K562 (cell line): Measurements from ENCODE around the gene RNF207. TPM values are rescaled to one million over a fixed set of nuclear protein-coding genes. Genes with fewer than 3 reads are reported as not detected.
A peak's percentile ranks its signal among the peaks of the same experiment; 100 is the strongest.

ENCODE experiments used
- BMI1 ChIP-seq: fragments of 150-350 bp; IDR thresholded peaks from 2 replicates; pipeline ENCODE4 v1.6.1; 2014; ENCODE audit warnings: low read length
- EHMT2 ChIP-seq: fragments of 450-650 bp; IDR thresholded peaks from 2 replicates; pipeline ENCODE4 v1.6.1; 2018; ENCODE audit warnings: antibody characterized with exemption
- FOXJ3 ChIP-seq: sonication (generic); formaldehyde crosslinking; IDR thresholded peaks from 2 replicates; pipeline ENCODE4 v1.4.0; 2020; ENCODE audit warnings: mild to moderate bottlenecking, missing genetic modification reagents
- HMGN3 ChIP-seq: IDR thresholded peaks from 2 replicates; pipeline ENCODE4 v1.6.1; 2011; ENCODE audit warnings: borderline replicate concordance, low read depth, mild to moderate bottlenecking, mixed read lengths, low read length; ENCODE audit not compliant: insufficient read length; ENCODE audit errors: extremely low read depth
- NFATC3 ChIP-seq: fragments of 450-650 bp; IDR thresholded peaks from 2 replicates; pipeline ENCODE4 v1.6.1; 2017; ENCODE audit warnings: mild to moderate bottlenecking
- NR2F6 ChIP-seq: fragments of 450-650 bp; formaldehyde crosslinking; IDR thresholded peaks from 2 replicates; pipeline ENCODE4 v1.4.0; 2020; ENCODE audit warnings: mild to moderate bottlenecking
- POLR2AphosphoS2 ChIP-seq: IDR thresholded peaks from 2 replicates; pipeline ENCODE4 v1.6.1; 2012; ENCODE audit warnings: low read length, improper control_type of control experiment
- PTBP1 ChIP-seq: fragments of 200-400 bp; formaldehyde crosslinking; IDR thresholded peaks from 2 replicates; pipeline ENCODE4 v1.6.1; 2017; ENCODE audit warnings: low read depth, low read length
- RAD21 ChIP-seq, 2 experiments: fragments of 250-450 bp in 1 of 2; fragments of 450-650 bp in 1 of 2; sonication (Bioruptor Pico) in 1 of 2; formaldehyde crosslinking in 1 of 2; IDR thresholded peaks in 1 of 2; conservative IDR thresholded peaks in 1 of 2; 2 replicates each; pipeline versions ENCODE4 v1.4.0 to v1.8.0; 2020 to 2022; ENCODE audit warnings: mild to moderate bottlenecking in 2 of 2, moderate library complexity in 1 of 2
- RB1 ChIP-seq: fragments of 450-650 bp; IDR thresholded peaks from 2 replicates; pipeline ENCODE4 v1.6.1; 2017; ENCODE audit warnings: low read depth, mild to moderate bottlenecking
- SAFB ChIP-seq: fragments of 200-400 bp; formaldehyde crosslinking; IDR thresholded peaks from 2 replicates; pipeline ENCODE4 v1.6.1; 2017; ENCODE audit warnings: low read depth, low read length, borderline replicate concordance
- TAL1 ChIP-seq: fragments of 450-650 bp; IDR thresholded peaks from 2 replicates; pipeline ENCODE4 v1.6.1; 2016; ENCODE audit warnings: mild to moderate bottlenecking
- TARDBP ChIP-seq: fragments of 450-650 bp; IDR thresholded peaks from 2 replicates; pipeline ENCODE4 v1.6.1; 2016
- TCF3 ChIP-seq: sonication (generic); formaldehyde crosslinking; IDR thresholded peaks from 2 replicates; pipeline ENCODE4 v1.4.0; 2020; ENCODE audit warnings: mild to moderate bottlenecking, missing genetic modification reagents
- YY1 ChIP-seq, 3 experiments: IDR thresholded peaks; 2 replicates each; pipeline ENCODE4 v1.6.1; 2011; ENCODE audit warnings: low read length in 2 of 3, mild to moderate bottlenecking in 2 of 3, moderate library complexity in 2 of 3, borderline replicate concordance in 1 of 3, control low read depth in 1 of 3, low read depth in 1 of 3; ENCODE audit not compliant: insufficient read depth in 3 of 3, insufficient replicate concordance in 2 of 3, control insufficient read depth in 1 of 3, insufficient read length in 1 of 3; ENCODE audit errors: extremely low read depth in 1 of 3
- polyA plus RNA-seq, 8 experiments: library from polyadenylated mRNA; depleted of rRNA in 4 of 8; stranded (reverse) in 5 of 8; unstranded in 3 of 8; fragments of >200 nt; fragmentation: Nextera tagmentation in 2 of 8; fragmentation: Illumina TruSeq in 1 of 8; extraction: Ambion mirVana in 2 of 8; extraction: Trizol in 1 of 8; gene quantifications; 2 replicates each; pipeline versions ENCODE4 v1.2.1 to v1.2.3, GENCODE V29; 2011 to 2014; ENCODE audit warnings: inconsistent platforms in 1 of 8, missing spikeins in 1 of 8
- total RNA-seq, 7 experiments: library from RNA; depleted of rRNA in 6 of 7; stranded (reverse); fragments of >200 nt in 6 of 7; fragmentation: Illumina TruSeq in 2 of 7; extraction: Trizol in 2 of 7; gene quantifications; 2 replicates each; pipeline versions ENCODE4 v1.2.1 to v1.2.3, GENCODE V29; 2011 to 2021; ENCODE audit warnings: low replicate concordance in 1 of 7
- TF ChIP-seq, protein P1 (sequence below): fragments of 450-650 bp; IDR thresholded peaks from 2 replicates; pipeline ENCODE4 v1.6.1; 2016; ENCODE audit warnings: borderline replicate concordance
- TF ChIP-seq, protein P2 (sequence below), 3 experiments: IDR thresholded peaks in 2 of 3; conservative IDR thresholded peaks in 1 of 3; 2 replicates each; pipeline ENCODE4 v1.5.1; 2011 to 2012; ENCODE audit warnings: low read length in 3 of 3, mild to moderate bottlenecking in 3 of 3, control low read depth in 2 of 3, improper control_type of control experiment in 1 of 3, inconsistent platforms in 1 of 3, low read depth in 1 of 3, mixed read lengths in 1 of 3, moderate library complexity in 1 of 3; ENCODE audit not compliant: insufficient read depth in 2 of 3

Gene RNF207
- total and polyA plus RNA-seq, 9 of the 15 experiments (the other 6 are each of a cell fraction or from before 2014, with no cell fraction given), result 2.7 to 30.6 (median 12.9) TPM

DNA sequence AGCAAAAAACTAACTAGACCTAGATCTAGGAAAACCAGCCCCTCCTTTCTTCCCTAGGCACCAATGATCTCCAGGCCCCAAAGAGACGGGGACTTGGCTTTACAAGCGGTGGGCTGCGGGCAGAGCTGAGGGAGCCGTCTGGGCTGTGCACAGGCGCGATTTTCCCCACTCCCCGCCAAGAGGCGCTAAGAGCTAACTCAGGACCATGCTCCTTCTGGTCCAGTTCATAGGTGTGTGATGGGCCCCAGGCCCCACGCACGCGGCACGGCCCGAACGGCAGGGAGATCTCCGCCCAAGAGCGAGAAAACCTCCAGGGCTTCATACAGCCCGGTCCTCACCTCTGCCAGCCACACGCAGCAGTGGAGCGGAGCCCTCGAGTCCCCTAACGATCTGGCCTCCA, 62.5 kb downstream of the RNF207 start (continued):
- TF ChIP-seq, protein P1, sequence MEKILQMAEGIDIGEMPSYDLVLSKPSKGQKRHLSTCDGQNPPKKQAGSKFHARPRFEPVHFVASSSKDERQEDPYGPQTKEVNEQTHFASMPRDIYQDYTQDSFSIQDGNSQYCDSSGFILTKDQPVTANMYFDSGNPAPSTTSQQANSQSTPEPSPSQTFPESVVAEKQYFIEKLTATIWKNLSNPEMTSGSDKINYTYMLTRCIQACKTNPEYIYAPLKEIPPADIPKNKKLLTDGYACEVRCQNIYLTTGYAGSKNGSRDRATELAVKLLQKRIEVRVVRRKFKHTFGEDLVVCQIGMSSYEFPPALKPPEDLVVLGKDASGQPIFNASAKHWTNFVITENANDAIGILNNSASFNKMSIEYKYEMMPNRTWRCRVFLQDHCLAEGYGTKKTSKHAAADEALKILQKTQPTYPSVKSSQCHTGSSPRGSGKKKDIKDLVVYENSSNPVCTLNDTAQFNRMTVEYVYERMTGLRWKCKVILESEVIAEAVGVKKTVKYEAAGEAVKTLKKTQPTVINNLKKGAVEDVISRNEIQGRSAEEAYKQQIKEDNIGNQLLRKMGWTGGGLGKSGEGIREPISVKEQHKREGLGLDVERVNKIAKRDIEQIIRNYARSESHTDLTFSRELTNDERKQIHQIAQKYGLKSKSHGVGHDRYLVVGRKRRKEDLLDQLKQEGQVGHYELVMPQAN, result no peak
- no peak for TF ChIP-seq YY1 (IDR thresholded peaks at IDR 0.05; ENCODE audit: borderline replicate concordance in 1 of 3, control insufficient read depth in 1 of 3, extremely low read depth in 1 of 3, insufficient read depth in 3 of 3, insufficient read length in 1 of 3, insufficient replicate concordance in 2 of 3, low read depth in 1 of 3, low read length in 2 of 3)
- peak; percentile 18; the same call in 1 of the 2 replicates for TF ChIP-seq RB1
- no peak for TF ChIP-seq POLR2AphosphoS2
- TF ChIP-seq TAL1, result no peak
- no peak for TF ChIP-seq NFATC3
- TF ChIP-seq TCF3 (CRISPR knock-in tag), result no peak
- peak in 1 of 2 experiments; percentile 60; a peak in 2 of 4 replicates for TF ChIP-seq RAD21 (CRISPR knock-in tag; conservative IDR thresholded peaks at IDR 0.05 in 1 of 2, IDR thresholded peaks at IDR 0.05 in 1 of 2)
- TF ChIP-seq FOXJ3 (CRISPR knock-in tag), result no peak
- no peak for TF ChIP-seq BMI1
- TF ChIP-seq, protein P2, sequence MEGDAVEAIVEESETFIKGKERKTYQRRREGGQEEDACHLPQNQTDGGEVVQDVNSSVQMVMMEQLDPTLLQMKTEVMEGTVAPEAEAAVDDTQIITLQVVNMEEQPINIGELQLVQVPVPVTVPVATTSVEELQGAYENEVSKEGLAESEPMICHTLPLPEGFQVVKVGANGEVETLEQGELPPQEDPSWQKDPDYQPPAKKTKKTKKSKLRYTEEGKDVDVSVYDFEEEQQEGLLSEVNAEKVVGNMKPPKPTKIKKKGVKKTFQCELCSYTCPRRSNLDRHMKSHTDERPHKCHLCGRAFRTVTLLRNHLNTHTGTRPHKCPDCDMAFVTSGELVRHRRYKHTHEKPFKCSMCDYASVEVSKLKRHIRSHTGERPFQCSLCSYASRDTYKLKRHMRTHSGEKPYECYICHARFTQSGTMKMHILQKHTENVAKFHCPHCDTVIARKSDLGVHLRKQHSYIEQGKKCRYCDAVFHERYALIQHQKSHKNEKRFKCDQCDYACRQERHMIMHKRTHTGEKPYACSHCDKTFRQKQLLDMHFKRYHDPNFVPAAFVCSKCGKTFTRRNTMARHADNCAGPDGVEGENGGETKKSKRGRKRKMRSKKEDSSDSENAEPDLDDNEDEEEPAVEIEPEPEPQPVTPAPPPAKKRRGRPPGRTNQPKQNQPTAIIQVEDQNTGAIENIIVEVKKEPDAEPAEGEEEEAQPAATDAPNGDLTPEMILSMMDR (IDR thresholded peaks at IDR 0.05 in 2 of 3, conservative IDR thresholded peaks at IDR 0.05 in 1 of 3; ENCODE audit: insufficient read depth in 2 of 3, low read depth in 1 of 3, low read length in 3 of 3), result peak; percentile 47 to 53 (median 53)
- TF ChIP-seq TARDBP, result no peak
- no peak for TF ChIP-seq PTBP1
- TF ChIP-seq HMGN3, result peak; percentile 40
- TF ChIP-seq EHMT2, result no peak
- TF ChIP-seq NR2F6 (CRISPR knock-in tag), result no peak
- no peak for TF ChIP-seq SAFB
